GM18868 (cell line): ENCODE results near the gene ARHGAP28.
A peak's percentile ranks its signal among the peaks of the same experiment; 100 is the strongest.

ENCODE experiments used
- ATAC-seq: cut with Tn5 transposase; IDR thresholded peaks from one replicate; pipeline ENCODE4 v1.9.1; 2021; ENCODE audit warnings: mild to moderate bottlenecking, moderate library complexity; ENCODE audit not compliant: unreplicated experiment

ARHGAP28 gene

GRCh38 chr18:6859676-6860422 lies 130.3 kb downstream of the ARHGAP28 start:
- ATAC-seq = no peak

DNA sequence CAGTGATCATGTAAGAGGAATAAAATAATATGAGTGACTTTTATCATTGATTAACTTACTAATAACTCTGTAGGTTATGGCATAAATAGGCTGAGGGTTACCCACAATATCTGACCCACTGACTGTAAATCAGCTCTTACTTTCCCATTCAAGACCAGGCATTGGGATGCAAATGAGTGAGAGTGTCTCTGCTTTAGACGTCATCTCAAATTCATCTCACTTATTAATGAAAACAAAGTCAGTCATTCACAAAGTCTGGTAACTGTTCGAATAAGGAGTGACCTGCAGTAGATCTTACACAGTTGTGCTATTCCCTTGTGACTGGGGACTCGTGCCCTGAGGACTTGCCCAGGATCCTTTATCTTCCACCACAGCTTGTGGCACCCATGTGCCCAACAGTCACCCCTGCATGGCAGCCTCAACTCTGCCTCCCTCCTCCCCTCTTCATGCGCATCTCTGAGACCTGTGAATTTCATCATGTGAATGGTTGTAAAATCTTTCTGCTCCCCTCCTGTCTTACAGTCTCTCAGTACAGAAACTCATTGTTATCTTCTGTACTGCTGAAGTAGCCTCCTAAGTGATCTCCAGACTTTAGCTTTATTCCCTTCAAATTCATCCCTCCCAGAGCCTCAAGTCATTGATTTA lies 131.4 kb downstream of the ARHGAP28 start:
- no peak for ATAC-seq

DNA sequence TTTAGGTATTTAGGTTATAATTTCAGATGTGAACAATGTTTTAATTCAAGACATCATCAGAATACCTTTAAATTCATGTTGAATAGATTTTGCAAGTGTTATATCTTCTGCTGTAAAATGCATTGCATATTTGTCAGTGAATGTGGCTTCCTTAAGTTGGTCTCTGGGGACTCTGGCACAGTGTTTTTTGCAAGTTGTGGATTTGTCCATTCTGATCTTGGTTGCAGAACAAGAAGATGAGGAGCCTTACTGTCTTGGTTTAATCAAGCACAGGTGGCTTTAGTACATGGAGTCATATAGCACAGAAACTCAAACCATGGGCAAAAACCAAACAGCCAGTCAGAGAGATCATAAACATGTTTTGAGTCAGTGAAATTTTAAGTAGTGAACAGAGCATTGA lies 135.7 kb downstream of the ARHGAP28 start:
- no peak for ATAC-seq

DNA sequence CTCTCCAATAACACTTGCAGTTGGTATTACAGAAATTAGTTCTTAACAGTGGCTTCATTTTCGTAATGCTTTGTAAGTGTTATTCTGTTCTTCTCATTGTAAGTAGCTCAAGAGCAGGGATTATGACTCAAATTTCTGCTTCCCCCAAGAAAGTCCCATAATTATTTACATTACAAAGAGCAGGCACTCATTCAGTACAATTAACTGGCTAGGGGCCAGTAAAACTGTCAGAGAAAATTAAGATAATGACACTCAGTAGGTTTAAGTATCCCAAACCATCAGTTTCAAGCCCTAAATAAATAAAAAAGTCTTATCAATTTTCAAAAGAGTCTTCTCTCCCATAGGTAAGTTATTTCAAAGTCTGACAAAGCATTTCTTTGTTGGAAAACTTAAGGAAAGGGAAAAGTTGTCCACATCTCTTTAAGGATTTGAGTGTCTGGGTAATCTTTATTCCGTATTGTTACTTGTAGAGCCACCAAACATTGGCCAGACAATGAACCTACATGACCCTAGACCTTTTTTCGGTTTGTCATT lies 137.1 kb downstream of the ARHGAP28 start:
- ATAC-seq = no peak

DNA sequence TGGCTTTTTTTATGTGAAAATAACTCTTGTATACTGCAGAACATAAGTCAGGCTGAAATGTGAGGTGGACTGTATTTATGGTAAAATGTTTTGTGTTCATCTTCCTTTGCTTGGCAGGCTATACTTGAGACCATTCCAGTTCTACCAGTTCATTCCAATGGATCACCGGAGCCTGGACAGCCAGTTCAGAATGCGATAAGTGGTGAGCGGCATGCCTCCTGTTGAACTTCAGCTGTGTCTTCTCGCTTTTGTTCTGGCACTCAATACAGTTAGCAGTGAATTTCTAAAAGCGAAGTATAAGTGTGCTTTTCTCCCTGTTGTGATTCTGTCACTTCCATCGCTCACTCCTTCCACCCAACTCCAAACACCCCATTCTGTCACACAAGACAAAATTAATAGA lies 138.5 kb downstream of the ARHGAP28 start:
- no peak for ATAC-seq

DNA sequence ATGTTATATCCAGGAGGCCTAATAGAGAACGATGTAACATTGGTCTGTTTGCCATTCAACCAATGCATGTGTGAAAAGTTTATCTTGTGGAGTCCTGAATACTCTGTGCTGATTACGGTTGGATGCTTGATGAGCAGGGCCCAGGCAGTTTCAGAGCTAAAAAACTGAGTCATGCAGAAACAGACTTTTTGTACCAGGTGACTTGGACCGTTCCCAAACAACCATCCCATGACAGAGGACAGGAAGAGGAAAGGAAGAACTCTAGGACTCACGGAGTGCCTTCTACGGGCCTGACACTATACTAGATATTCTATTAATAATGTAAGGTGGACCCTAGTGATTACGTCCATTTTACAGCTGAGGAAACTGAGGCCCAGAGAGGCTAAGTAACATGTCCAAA lies 142.1 kb downstream of the ARHGAP28 start:
- ATAC-seq = no peak

- no peak for ATAC-seq
These were observed 143.7 kb downstream of the ARHGAP28 start for GRCh38 chr18:6873040-6873751.

DNA sequence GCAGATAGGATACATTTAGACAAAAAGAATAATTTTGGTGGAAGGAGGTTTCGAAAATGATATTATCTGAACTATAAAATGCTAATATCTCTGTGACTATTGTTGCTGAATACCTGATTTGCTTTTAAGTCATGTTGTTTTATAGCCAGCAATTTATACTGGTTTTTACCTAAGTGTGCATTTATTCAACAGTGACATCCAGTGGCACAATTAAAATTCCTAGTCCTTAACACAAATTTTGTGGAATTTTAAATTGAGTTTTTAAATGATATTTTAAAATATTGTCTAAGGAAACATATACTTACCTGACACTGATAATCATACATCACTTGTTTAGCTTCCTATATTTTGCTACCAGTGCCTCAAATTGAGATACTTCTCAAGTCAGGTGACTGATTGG lies 144.8 kb downstream of the ARHGAP28 start:
- ATAC-seq = no peak

- no peak for ATAC-seq
These were observed 146.2 kb downstream of the ARHGAP28 start for GRCh38 chr18:6875749-6876148.

DNA sequence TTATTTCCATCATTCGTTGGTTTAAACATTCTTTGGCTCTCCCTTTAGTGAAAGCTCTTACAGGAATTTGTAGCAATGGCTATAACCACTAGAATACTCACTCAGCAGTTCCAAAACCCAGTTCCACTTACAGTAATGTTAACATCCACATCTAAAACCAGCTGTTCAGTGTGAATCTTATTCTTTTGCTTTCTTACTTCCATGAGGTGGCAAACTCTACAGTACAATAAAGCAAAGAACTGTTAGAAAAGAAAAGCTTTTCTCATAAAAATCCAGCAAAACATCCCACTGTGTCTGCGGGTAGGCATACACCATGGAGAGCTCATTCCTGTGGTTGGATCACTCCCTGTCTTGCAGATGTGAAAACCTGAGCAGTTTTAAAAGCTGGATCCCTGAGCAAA lies 147.1 kb downstream of the ARHGAP28 start:
- ATAC-seq = no peak

DNA sequence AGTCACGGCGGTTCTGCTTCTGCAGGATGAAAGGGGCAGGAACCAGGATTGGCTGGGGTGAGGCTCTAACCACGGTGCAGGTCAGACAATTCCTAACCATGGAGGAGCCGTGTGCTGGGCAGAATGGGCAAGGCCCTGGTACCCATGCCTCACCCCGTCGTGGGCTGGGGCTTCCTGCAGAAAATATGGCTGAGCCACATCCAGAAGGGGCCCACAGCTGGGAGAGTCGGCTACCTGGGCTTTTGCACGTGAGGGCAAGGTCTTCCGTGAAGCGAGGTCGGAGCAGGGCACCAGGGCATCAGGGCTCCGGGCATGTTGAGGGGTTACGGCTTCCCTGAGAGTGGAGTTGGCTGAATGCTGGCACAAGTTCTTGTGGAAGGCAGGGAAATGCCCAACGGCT lies 147.8 kb downstream of the ARHGAP28 start:
- no peak for ATAC-seq

DNA sequence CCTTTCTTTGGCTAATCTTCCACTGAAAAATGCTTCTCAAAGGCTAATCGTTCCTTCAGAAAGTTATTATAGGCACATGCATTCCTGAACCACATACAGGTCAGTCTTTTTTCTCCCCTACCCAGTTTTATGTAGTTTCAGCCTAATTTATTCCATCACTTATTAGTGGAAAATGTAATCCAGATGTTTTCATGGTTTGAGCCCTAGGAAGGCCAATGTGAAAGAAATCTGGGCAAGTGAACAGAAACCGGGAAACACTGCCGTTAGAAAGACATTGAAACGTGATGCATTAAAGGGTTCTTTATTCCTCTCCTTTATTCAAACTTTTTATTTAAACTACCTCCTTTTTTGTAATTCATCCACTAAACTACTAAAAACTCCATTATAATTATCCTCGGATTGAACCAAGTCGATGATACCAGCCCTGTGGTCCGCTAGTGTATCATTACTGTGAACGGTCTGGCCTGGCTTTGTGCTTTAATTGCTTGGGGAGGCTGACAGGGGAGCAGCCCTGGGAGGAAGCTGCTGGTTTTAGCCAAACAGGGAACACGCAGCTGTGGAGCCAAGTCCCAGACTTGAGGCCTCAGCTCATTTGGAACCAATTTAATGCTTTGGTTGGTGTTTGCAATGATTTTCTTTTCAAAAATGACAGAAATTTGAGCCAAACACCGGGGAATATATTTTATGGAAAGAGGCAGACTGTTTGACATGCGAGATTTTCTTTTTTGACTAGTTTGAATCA lies 149.2 kb downstream of the ARHGAP28 start:
- no peak for ATAC-seq

GRCh38 chr18:6879508-6880195 lies 150.1 kb downstream of the ARHGAP28 start:
- no peak for ATAC-seq

- no peak for ATAC-seq
These were observed 151.7 kb downstream of the ARHGAP28 start for GRCh38 chr18:6881034-6881820.

DNA sequence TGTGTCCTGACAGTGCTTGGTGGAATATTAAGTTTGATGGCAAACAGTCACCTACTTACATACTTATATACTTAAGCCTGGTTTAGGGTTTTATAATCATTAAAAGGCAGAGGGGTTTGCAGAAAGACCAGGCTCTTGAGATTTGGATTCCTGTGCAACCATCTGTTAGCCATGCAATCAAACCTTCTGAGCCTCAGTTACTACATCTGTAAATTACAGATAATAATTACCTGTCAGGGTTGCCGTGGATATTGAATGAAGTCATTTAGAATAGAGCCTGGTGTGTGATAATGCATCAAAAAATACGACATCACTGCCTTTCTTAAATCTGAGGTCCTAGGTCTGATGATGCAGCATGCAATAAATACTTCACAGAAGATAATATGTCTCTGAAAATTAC lies 152.9 kb downstream of the ARHGAP28 start:
- ATAC-seq = no peak

- ATAC-seq = no peak
These were observed 155.5 kb downstream of the ARHGAP28 start for GRCh38 chr18:6885006-6885481.

- ATAC-seq = peak; percentile 46
These were observed 156.7 kb downstream of the ARHGAP28 start for GRCh38 chr18:6885992-6886796.

- no peak for ATAC-seq
These were observed 157.3 kb downstream of the ARHGAP28 start for GRCh38 chr18:6886797-6887330.
